ENCODE results near the gene PFKFB4. TPM values are rescaled to one million over a fixed set of nuclear protein-coding genes. Genes with fewer than 3 reads are reported as not detected.
"Not testable (repeated sequence)": the region's sequence is repeated elsewhere in the genome, so short reads cannot be mapped to it uniquely, and the experiment has no call there.

The PFKFB4 gene
- total RNA-seq, 1 donor from 2014 or later, result 1.1 TPM

DNA sequence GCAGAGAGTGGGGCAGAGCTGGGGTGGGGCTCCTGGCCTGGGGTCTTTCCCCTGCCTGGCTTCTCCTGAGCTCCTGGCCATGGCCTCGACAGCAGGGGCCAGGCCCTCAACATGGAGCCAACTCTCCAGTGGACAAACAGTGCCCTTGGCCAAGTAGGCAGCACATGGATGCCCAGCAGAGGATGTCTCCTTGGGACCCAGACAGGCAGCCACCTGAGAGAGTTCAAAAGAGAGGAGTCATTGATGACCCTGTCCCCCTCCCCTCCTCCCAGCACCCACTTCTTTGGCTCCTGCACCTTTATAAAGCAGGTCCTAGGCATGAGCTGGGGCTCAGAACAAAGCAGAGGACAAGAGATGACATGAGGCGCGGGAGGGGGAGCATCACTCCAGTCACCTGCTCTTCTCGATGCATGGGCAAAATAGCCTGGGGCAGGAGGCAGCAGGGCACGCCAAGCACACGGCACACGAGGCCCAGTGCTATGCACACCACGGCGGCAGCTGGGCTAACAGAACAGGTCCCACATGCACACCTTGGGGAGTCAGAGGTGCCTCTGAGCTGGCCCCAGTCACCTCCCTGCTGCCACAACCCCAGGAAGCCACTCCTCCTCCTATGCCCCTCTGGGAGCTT is 80.1 kb downstream of the PFKFB4 start:
- no peak for DNase-seq
- intact Hi-C loops (cut with DNase I), result no loop called here
- ATAC-seq (ENCODE audit: poor library complexity), result no peak

DNA sequence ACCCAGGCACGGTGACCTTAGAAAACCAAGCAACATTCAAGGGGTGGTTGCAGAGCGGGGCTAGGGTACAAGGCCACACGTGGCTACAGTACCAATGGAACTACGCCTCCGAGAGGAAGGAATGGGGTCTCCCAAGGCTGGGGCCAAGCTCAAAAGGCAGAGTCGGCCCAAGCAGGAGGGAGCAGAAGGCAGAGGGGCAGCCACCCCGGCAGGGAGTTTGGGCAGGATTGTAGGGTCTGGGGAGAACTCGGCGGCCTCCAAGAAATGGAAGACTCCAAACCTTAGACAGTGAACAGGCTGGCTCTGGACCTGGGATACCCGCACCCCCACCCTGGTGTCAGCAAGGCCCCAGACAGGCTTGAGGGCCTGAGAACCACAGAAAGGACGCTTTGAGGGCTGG is 81.4 kb downstream of the PFKFB4 start:
- ATAC-seq (ENCODE audit: poor library complexity) (no peak), DNase-seq (no peak)
- intact Hi-C loops (cut with DNase I), result no loop called here

DNA sequence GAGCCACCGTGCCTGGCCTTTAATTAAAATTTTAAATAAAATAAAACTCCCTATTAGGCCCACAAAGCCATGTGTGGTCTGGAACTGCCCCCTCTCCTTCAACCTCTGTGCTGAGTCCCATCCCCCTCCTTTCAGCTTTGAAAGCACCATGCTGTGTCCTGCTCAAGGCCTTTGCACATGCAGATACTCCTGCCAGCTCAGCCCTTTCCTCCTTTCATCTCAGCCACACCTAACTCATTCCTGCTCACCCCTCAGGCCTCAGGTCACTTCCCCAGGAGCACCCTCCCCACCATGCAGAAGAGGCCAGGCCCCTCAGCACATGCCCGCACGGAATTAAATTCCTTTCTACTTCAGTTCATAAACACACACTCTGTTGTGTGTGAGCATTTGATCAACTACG is 82.0 kb downstream of the PFKFB4 start:
- DNase-seq (no peak), ATAC-seq (ENCODE audit: poor library complexity) (no peak)
- intact Hi-C loops (cut with DNase I), result no loop called here

DNA sequence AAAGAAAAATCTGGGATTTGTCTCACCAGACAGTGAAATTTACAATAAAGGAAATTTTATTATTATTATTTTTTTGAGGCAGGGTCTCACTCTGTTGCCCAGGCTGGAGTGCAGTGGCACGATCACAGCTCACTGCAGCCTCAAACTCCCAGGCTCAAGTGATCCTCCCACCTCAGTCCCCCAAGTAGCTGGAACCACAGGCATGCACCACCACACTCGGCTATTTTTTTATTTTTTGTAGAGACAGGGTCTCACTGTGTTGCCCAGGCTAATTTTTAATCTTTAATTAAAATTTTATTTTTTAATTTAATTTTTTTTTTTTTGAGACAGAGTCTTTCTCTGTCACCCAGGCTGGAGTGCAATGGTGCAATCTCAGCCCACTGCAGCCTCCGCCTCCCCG is 82.6 kb downstream of the PFKFB4 start:
- intact Hi-C loops (cut with DNase I); DNase-seq; ATAC-seq (ENCODE audit: poor library complexity): not testable (repeated sequence)

DNA sequence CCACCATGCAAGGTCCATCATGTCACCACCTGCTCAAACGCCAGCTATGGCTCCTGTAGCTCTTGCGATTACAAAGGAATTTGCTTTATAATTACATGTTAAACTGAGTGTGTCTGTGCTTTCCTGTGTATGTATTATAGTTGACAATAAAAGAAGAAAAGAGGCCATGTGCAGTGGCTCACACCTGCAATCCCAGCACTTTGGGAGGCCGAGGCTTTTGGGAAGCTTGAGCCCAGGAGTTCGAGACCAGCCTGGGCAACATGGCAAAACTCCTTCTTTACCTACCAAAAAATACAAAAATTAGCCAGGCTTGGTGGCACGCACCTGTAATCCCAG is 83.0 kb downstream of the PFKFB4 start:
- intact Hi-C loops (cut with DNase I), result no loop called here
- ATAC-seq (ENCODE audit: poor library complexity), result no peak
- DNase-seq, result no peak

DNA sequence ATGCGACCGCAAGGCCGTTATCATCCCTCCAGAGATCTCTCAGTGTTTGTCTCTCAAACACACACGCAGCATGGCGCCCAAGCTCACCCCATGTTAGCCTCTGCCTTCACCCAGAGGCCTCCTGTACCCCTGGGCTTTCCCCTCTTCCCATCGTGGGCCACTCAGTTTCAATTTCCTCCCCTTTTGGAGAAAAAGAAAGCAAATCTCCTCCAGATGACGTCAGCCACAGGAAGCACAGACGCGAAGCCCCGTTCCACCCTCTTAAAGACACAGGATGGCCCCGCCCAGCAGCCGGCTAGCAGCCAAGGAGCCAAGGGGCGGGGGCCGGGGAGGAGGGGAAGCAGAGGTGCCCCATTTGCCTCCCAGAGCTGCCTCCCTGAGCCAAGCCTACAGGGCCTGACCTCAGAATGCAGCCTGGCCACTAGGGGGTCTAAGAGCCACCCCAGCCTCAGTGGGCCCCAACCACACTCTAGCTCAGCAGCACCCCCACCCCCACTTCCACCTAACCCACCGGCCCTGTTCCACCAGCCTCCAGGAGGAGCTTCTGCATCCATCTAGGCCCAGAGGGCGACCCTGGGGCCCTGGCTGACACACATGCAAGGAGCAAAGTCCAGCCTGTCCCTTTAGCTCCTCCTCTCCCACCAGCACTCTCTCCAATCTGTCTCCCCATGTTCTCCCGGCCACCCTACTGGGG is 83.5 kb downstream of the PFKFB4 start:
- intact Hi-C loops (cut with DNase I), result no loop called here
- ATAC-seq (ENCODE audit: poor library complexity), result peak; percentile 93
- DNase-seq, result peak; percentile 95

DNA sequence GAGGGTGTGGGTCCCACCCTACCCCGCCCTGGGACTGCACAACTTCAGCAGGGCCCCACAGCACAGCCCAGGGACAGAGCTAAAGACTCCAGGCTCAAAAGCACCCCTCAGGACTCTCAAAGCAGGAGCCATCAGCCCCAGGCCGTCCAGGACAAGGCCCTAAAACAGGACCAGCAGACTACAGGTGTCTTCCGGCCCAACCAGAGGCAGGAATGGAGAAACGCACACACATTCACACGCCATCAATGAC is 84.0 kb downstream of the PFKFB4 start:
- intact Hi-C loops (cut with DNase I), result no loop called here
- DNase-seq (peak; percentile 52), ATAC-seq (ENCODE audit: poor library complexity) (peak; percentile 41)

DNA sequence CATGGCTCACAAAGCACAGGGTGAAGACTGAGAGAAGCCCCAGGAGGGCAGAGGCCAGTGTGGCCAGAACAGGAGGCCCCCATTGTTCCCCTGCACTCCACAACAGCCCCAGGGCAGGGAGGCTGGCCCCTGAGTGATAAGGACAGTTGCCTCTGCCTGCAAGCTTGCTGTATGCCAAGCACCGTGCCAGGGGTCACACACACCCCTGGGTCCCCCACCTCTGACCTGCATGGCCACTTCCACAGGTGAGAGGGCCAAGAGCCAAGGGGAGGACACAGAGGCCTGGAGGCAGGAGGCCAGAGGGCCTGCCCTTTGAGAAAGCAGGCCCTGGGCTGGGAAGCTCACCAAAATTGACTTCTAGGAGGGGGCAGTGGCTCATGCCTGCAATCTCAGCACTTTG is 86.3 kb downstream of the PFKFB4 start:
- DNase-seq (no peak), ATAC-seq (ENCODE audit: poor library complexity) (no peak)
- intact Hi-C loops (cut with DNase I), result no loop called here

DNA sequence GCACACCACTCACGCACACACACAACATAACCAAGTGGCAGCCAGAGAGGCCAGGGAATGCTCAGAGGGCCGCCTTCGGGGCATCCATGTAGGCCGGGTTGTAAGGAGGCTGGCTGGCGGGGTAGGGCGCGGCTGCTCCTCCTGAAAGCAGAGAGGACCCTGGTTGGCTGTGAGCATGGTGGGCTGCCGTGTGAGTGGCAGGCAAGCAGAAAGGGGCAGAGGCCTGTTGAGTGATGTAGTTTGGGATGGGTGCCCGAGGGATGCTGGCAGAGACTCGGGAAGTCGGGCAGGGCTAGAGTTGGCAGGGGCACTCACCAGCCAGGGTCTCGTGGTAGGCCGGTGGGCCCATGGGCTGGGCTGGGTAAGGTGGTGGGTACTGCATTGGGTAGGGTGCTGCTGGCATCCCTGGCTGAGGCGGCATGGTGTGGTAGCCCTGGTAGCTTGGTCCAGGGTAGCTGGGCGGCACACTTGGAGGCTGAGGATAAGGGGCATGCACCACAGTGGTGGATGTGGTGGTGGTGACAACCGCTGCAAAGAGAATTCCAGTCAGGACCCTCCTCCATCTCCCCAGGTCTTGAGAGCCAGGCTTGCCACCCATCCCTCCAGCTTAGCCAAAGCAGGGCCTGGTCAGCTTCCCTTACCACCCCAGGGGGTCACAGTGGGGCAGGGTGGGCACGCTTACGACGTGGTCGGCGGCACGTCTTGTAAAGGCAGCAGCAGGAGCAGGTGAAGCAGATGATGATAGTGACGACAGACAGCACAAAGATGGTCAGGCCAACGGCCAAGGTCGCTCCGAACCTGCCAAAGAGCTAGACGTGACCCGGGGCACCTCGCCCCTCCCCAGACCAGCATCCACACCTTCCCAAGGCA is 87.3 kb downstream of the PFKFB4 start:
- intact Hi-C loops (cut with DNase I), result no loop called here
- no peak for DNase-seq
- no peak for ATAC-seq (ENCODE audit: poor library complexity)

DNA sequence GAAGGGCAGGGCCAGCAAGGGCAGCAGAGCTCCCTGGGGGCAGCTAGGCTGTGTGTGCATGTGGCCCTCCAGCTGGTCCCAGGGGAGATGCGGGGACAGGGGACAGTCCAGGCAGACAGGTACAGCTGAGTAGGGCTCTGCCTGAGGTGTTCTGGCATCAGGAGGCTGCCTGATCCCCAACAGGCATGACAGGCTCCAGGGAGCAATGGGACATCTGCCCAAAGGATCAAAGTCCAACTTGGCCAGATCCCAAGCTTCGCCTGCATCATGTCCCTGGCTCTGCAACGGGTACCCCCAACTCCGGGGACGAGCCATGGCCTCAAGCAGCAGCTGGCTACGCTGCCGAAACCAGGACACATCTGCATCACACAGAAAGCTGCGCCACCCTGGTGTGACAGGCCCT is 88.3 kb downstream of the PFKFB4 start:
- intact Hi-C loops (cut with DNase I), result no loop called here
- DNase-seq, result no peak
- ATAC-seq (ENCODE audit: poor library complexity), result no peak

Small RNA genes lying within 50 kb of the gene (microRNA-seq; reads per million reads assigned to microRNA genes)
- gene MIR6823 (not detected), gene MIR711 (not detected)

Other genes starting within 250 kb of the PFKFB4 start
- not detected for gene SPINK8, start 223.1 kb downstream of the PFKFB4 start, total RNA-seq
- gene FBXW12, start 184.6 kb downstream of the PFKFB4 start, total RNA-seq, result not detected
- gene PLXNB1, start 126.7 kb downstream of the PFKFB4 start, total RNA-seq, result 51.3 TPM
- 11.9 TPM for gene CCDC51, start 116.7 kb downstream of the PFKFB4 start, total RNA-seq
- 237 TPM for gene TMA7, start 116.5 kb downstream of the PFKFB4 start, total RNA-seq
- gene ATRIP, start 110.1 kb downstream of the PFKFB4 start, total RNA-seq, result 3.2 TPM
- gene SHISA5, start 52.6 kb downstream of the PFKFB4 start, total RNA-seq, result 47.9 TPM
- gene UCN2, start 7.0 kb upstream of the PFKFB4 start, total RNA-seq, result not detected
- gene COL7A1, start 38.5 kb upstream of the PFKFB4 start, total RNA-seq, result 16.1 TPM
- gene UQCRC1, start 52.8 kb upstream of the PFKFB4 start, total RNA-seq, result 1,265 TPM
- gene TMEM89, start 65.0 kb upstream of the PFKFB4 start, total RNA-seq, result not detected
- 10.8 TPM for gene SLC26A6, start 78.7 kb upstream of the PFKFB4 start, total RNA-seq
- 0.16 TPM for gene CELSR3, start 106.1 kb upstream of the PFKFB4 start, total RNA-seq
- 13.3 TPM for gene NCKIPSD, start 129.1 kb upstream of the PFKFB4 start, total RNA-seq
- gene IP6K2, start 160.4 kb upstream of the PFKFB4 start, total RNA-seq, result 22.7 TPM

Measured in Right ventricle myocardium superior (tissue), 1 donor.